ELF-1 (cell line): ENCODE measurements around the gene SMOC1.

Source experiments
- DNase-seq: peaks from one replicate; pipeline ENCODE4 v3.0.0-alpha.2; 2016; ENCODE audit warnings: low read depth, low spot score

Gene SMOC1

DNA sequence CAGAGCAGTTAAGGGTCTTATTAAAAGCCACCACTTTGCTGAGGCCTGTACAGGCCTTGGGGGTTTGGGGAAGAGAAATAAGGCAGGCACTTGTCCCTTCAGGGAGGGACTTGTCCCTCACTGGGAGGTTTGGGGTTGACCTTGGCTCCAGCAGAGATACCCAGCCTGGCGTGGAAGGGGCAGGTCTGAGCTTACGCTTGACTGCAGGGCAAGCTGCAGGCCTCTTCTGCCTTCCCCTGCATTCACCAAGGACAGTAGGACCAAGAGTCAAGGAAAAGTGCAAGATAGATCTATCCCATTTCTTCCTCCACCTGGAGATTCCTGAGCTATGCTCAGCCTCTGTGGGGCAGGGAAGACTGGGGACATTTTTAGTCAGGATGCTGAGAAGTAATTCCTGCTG, 154.3 kb downstream of the SMOC1 start:
- DNase-seq, result no peak

DNA sequence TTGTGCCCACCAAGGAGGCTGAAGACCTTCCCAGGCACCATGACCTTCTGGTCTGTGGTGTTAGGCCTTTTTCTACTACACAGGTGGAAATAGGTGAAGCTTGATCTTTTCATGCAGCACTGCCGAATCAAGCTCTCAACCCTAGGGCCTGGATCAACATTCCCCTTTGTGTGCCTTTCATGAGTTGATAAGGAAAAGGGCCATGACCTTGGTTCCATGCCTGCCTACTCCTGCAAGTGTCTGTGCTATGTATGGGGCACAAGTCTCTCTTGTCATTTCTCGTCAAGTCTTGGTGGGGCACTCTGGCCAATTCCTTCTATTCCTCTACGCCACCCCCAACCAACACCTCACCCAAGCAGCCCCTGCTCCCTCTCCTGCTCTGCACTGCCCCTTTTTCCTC, 155.0 kb downstream of the SMOC1 start:
- DNase-seq, result no peak

DNA sequence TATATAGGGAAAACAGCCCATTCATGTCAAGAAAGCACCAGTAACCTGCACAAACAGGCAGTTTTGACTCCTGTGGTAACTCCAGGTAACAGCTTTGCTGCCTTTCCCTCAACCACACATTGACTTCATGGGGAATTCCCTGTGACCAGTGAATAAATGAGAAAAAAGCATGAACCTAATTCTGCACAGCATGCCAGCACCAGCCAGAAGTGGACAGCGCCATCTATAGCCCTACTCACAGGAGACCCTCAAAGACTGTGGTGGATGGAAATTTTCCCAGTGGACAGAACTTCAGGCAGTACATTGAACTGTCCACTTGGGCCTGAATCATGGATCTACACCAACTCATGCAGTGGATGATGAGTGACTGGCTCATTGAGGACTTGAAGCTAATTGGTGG, 157.4 kb downstream of the SMOC1 start:
- DNase-seq, result no peak

DNA sequence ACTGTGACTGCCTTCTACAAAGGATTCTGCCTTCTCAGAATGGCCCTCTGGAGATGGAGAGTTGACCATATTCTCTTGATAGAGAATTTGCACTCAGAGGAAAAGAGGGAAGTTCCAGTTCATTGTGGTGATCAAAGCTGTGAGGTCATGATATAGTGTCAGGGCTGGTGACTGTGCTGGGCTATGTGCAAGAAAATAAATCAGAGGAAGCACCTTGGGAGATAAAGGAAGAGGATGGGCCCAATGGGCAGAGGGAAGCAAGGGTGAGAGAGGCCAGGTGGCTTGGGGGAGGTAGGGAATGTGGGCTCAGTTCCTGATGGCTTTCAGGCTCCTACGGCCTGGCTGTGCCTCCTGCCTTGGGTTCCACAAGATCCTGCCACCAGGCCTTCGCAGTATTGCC, 163.8 kb downstream of the SMOC1 start:
- DNase-seq, result no peak

DNA sequence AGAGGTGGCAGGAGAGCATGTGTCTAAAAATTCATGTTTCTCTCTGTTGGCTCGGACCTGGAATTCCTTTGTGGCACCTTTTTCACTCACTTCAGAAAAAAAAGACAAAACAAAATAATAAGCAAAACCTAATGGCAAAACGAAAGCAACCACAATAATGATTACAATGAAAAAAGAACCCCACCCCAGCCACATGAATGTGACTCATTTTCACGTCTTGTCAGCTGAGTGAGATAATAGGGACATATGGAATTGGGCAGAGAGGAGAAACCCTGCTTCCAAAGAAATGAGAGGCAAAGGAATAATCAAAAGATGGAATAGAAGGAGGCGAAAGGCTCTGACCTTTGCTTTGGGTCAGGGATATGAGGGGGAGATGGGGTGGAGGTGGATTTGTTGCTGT, 166.1 kb downstream of the SMOC1 start:
- DNase-seq, result no peak

DNA sequence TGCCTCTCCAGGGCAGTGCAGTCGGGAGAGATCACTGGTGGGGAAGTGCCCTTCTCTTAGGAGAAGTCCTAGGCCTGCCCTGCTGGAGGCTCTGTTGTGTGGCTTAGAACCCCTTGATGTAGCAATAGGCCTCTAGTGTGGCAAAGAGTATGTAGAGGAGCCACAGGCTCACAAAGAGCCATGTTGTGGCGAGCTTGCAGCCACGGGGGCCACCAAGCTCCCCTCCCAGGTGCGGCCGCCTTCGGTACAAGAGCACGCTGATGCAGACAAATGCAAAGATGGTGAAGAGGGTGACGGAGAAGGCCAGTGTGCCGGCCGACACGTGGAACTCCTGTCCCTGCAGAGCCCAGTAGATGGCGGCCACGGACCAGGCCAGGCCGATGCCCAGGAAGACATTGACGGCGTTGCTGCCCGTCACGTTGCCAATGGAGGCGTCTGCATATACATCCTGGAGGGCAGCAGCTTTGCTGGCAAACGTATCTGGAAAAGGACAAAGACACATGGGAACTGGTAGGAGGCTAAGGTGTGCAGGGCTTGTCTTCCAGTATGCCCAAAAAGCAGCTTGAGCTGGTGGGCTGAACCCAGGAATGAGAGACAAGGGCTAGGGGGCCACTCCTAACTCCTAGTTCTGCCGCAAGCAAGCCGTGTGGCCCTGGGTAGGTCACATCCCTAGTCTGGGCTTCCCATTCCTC, 166.8 kb downstream of the SMOC1 start:
- DNase-seq, result peak; percentile 83

DNA sequence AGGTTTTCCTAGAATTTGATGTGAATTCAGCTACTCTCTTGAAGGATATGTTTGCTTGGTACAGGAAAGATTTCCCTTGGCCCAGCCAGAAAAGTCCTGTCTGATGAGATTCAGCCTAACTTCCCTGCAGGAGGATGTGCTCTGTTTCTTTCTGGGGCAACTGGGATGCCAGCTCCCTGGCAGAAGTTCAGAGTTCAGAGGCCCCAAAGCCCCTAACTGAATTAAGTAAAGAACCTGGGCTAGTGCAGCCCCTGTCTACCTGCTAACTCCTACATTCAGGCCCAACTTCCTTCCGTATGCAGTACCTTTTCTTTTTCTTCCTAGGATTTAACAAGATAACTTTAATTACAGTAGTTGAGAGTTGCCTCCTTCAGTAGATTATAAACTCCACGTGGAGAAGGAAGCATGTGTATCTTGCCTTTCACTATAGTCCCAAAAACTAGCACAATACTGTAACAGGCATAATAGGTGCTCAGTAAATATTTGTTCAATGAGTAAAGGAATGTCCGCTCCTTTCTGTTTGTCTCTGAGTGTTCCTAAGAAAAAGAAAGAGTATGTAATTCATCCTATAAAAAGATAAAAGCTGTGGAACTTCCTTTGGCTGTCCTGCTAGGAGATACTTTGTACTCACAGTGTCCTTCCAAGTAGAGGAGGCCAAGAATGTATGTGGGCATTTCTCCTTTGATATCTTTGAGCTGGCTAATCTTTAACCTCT, 168.5 kb downstream of the SMOC1 start:
- DNase-seq, result no peak

DNA sequence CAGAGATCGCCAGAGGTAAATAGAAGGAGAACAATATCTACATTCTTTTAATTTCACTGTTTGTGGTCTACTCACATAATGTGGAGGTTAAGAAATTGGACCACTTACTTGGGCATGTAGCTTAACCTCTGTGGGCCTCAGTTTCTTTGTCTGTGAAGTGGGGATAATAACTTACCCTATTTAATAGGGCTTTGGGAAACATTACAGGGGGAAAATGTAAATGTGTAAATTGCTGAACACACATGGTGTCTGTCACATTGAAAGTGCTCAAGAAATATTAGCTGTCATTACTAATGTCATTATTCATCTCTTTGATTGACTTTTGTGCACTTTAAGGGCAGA, 169.1 kb downstream of the SMOC1 start:
- DNase-seq, result no peak

DNA sequence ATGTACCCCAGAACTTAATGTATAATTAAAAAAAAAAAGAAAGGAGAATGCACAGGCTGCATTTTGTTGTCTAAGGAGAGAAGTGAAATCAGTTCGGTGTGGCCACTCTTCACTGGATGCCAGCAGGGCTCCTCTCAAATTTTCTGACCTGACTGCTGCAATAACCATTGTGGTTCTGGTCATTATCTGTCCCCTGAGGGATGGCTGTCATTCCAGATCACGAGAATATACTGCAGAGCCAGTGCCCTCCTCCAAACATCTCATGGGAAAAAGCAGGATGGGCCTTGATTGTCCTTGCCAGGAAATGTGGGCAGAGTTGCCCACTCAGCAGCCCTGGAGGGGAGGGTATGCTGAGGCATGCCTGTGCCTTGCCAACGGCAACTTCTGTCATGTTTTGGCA, 170.4 kb downstream of the SMOC1 start:
- no peak for DNase-seq

DNA sequence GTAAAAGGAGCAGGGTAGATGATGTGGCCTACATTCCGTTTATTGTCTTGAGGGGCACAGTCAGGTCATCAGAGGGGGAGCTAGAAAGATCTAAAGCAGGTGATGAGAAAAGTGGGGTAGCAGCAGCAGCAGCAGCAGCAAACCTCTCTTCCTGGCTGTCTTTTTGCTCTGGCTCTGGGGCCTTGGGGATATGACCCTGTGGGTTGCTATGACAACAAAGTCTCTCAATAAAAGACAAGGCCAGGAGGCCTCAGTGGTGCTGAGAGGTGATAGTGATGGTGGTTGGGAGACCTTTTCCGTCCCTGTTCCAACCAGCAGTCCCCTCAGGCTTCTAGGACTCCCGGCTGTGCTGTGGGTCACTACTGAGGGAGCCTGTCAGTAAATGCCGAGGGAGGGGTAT, 170.9 kb downstream of the SMOC1 start:
- no peak for DNase-seq

DNA sequence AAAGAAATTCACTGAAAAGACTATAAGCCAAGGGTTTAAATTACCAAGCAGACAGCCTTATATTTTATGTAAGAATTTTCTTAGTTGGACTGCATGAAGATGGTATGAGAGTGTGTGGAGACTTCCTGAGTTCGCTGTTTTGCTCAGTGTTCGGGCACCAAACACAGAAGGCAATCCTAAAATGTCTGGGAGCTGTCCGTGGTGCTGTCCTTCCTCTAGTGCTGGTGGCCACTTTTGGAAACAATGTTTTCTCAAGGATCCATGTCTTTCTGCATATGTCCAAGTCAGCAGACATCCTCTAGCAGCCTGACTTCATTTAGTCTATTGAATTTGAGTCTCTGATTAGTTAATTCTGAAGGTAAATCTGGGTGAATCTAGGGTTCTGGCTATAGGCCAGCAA, 173.8 kb downstream of the SMOC1 start:
- no peak for DNase-seq

DNA sequence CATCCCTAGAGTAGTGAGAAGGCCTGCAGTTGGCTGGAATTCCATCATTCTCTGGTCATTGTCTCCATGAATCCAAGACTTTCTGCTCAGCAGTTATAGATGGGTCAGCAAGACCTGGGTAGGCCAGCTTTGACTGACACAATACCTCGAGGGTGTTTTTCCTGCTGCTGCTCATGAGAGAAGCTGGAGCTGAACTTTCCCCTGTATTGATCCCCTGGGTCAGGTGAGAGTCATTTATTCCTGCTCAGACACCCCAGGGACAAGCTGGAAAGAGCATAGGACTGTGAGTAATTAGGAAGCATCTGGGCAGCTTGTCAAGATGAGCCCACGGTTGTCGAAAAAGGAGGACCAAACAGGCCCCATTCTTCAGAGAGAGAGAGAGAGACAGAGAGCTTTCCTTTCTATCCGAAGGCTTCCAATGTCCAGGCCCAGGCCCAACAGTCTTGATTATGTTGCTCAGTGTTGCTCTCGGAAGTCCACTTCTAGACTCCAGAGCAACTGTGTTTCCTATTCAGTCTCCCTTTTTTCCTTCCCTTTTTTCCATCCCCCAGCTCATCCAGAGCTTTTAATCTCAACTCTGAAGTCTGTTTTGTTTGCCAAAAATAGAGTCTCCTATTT, 178.4 kb downstream of the SMOC1 start:
- no peak for DNase-seq

DNA sequence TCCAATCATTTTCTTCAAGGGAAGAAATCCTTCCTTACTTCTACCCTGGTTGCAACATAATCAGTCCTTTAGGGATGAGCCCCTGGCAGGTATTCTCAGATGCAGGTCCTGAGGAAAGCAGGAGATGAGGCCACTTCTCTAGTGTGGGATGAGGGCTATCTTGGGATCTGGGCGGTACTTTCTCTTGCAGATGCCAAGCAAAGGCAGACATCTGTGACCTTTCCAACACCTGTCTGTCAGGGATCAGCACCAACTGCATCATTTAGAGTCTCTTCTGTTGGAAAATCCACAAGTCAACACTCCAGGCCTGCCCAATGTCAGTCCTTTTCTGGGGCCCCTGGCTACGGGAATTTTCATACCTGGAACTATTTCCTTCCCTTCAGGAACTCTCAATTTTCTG, 180.3 kb downstream of the SMOC1 start:
- DNase-seq, result no peak

DNA sequence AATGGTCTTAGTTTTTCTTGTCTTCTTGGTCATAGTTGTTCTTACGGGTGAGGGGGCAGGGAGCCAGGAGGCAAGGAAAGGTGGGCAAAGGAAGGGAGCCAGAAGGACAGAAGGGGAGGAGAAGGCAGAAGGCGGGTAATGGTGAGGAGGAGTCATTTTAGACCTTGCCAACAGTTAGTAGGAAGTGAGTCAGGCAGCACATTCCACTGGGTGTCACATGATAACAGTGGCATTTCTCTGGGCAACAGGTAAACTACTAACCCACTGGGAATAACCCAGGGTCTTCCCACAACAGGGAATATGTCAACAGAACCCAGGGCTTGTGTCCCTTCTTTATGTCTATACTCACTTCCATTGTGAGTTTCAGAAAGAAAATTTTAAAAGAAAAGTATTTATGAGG, 181.9 kb downstream of the SMOC1 start:
- no peak for DNase-seq

DNA sequence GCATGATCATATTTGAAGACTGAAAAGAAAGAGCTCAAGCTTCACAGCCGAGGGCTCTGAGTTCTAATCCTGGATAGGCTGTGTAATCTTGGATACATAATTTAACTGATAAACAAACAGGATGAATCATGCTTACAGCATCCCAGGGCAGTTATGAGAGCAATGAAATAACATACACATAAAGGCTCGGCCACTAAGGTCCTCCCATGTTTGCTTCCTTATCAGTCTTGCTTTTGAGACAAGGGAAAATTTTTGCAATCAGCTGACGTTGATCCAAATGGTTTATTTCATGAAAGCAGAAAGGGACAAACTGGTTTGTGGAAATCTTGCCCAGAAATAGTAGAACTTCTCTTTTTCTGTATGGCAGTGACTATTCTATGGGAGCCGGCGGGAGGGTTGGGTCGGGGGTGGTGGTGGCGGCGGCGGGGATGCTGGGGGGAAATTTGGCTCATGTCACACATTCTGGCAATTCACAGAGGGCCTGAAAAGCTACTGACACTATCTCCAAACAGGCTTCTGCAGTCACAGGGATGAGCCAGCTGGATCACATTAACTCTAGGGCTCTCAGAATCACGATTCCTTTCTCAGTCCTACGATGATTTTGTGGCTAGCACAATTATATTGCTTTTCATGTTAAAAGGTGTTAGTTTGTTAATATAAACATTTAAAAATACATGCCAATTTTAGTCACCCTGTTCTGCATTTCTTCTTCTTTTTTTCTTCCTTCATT, 185.1 kb downstream of the SMOC1 start:
- DNase-seq, result no peak

DNA sequence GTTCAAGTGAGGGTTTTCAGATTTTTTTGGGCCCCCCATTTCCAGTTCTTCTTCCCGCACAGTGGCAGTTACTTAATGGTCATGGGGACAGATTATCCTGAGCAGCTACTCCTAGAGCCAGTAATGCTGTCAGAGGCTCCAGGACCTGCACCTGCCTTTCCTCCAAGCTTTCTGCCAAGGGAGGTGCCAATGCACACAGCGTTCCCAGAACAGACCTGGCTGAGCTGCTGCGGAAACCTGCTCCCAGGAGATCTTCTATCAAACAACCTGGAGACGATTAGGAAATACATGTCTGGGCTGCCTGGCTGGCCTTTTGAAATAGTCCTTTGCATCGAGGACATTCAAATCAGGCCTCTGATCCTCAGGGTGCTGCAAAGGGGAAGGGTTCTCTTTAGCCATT, 188.6 kb downstream of the SMOC1 start:
- DNase-seq, result no peak

DNA sequence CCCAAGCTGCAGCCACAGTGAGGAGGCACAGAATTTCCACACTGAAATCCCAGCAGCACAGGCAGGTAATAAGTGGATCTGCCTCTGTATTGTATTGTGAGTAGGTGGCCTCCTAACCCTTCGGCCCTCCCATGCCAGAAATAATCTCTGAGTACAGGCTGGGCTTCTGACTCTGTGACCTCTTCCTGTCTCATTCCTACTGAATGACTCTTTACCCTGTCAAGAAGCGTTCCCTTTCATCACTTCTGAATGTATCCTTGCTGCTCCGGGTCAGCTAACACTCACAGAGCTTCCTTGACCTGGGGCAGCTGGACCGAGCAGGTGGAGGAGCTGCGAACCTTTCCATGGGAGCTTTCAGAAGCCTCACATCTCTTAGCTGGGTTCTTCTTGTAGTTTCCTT, 190.0 kb downstream of the SMOC1 start:
- DNase-seq, result no peak

DNA sequence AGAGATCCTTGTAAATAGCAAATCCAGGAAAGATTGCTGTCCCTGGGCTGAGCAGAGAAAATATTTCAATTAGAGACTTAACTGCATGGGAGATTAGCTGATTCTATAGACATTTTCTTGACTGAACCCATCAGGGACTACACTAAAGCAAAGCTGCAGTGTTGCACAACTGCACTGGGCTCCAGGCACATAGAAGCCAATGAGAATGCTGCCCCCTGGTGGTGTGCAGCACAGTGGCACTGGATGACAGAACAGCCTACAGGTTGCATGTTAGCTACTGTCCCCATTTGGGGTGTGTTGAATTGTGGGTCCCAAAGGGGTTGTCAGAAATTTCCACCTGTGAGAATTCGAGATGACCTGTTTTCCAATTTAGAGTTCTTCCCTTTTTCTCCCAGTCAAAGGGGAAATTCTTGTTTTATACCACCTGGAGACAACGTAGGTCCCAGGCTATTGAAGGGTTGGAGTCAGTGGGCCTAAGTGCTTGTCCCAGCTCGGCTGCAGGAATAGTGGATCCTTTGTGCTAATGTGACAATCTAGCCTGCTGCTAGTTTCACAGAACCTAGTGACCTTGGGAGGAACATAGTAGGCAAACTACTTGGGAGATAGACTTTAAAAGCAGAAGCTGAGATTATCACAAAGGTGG, 194.8 kb downstream of the SMOC1 start:
- DNase-seq, result peak; percentile 59

DNA sequence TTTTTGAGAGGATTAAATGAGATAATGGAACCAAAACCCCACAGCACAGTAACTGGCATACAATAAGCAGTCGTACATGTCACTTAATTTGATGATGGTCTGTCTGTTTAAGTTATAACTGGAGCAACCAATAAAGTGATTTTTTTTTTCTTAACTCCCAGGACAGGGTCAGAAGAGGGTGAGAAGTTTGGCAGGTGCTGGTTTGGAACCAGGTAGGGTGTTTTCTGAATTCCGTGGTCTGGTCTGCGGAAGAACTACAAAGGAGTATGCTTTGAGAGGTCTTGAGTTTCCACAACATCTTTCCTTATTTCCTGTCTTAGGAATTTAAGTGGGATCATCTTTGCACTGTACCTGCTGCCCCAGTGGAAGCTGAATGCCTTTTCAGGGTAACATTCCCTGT, 197.8 kb downstream of the SMOC1 start:
- no peak for DNase-seq

DNA sequence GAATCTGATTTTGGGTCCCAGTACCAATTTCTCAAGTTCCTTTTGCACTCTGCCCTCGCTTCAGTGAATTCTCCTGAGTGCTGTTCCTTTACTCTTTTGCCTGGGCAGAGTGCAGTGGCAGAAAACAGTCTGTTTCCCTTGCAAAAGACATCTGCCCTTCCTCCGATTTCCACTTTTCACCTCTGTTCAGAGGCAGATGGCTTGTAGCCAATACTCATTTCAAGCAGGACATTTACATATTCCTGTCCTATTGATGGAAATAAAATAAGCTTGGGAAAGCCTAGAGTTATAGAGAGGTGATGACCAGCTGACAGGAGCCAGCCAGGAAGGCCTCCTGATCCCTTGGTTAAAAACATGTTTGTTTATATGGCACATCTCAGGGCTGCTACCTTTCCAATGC, 198.5 kb downstream of the SMOC1 start:
- no peak for DNase-seq

DNA sequence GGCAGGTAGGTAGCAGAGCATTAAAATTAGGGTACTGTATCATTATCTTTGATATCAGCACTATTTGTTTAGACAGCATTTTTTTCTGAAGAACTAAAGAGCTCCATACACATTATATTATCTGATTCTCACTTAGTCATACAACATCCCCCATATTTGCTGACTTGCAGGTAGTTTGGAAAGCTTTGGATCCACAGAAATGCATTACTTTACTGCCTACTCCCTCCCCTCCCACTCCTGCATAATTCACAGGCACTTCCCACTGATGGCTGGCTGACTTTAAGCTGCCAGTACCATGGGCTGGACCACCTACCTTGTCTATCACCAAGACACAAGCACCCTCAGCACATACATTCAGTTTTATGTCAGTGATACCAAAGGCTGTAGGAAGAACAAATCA, 199.1 kb downstream of the SMOC1 start:
- no peak for DNase-seq

DNA sequence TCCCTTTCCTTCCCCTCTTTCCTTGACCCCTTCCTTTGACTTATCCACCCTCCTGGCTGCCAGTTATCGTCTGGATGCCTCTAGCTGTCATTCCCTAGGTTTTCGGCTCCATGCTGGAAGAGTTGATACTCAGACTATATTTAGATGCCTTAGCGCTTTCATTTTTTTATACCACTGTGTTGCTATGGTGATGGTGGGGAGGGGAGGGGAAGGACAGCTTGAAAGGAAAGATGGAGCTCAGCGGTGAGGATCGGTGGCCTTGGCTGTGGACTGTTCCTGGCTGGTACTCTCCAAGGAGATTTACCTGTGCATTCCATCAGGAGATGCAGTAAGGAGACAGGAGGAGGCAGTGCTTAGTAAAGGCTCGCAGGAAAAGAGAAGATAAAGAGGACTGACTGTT, 200.9 kb downstream of the SMOC1 start:
- no peak for DNase-seq
